Breast epithelium (tissue), 4 donors: ENCODE data around the gene MT1X. TPM values are rescaled to one million over a fixed set of nuclear protein-coding genes. Genes with fewer than 3 reads are reported as not detected.
A peak's percentile ranks its signal among the peaks of the same experiment; 100 is the strongest.

Experiments
- DNase-seq, 2 donors: peaks; one replicate each; pipeline ENCODE4 v3.0.0-alpha.2; 2019; ENCODE audit warnings: low spot score in 2 of 2
- H3K27ac ChIP-seq, 2 donors: fragments of 200-600 bp; sonication (generic) in 1 of 2; one replicate each; pipeline ENCODE4 v1.5.1; 2016 to 2019; ENCODE audit warnings: mild to moderate bottlenecking in 1 of 2
- H3K27me3 ChIP-seq, 2 donors: fragments of 200-600 bp; sonication (generic) in 1 of 2; one replicate each; pipeline versions ENCODE4 v1.5.1 to v1.6.0; 2017 to 2019; ENCODE audit warnings: control low read depth in 1 of 2, mild to moderate bottlenecking in 1 of 2
- H3K36me3 ChIP-seq: fragments of 200-600 bp; one replicate; pipeline ENCODE4 v1.5.1; 2019
- H3K4me1 ChIP-seq, 2 donors: fragments of 200-600 bp; sonication (generic); one replicate each; pipeline ENCODE4 v1.5.1; 2016 to 2019; ENCODE audit warnings: control low read depth in 1 of 2
- H3K4me3 ChIP-seq, 3 donors: fragments of 200-600 bp; sonication (generic); 1 replicate in 2 of 3; 2 replicates in 1 of 3; pipeline ENCODE4 v1.5.1; 2016 to 2019; ENCODE audit warnings: mild to moderate bottlenecking in 3 of 3, moderate library complexity in 2 of 3
- H3K9me3 ChIP-seq, 2 donors: fragments of 200-600 bp; sonication (generic) in 1 of 2; one replicate each; pipeline ENCODE4 v1.5.1; 2016 to 2019; ENCODE audit warnings: control low read depth in 1 of 2
- POLR2A ChIP-seq: fragments of 450-650 bp; IDR thresholded peaks from one replicate; pipeline ENCODE4 v1.6.1; 2016; ENCODE audit warnings: antibody characterized with exemption, mild to moderate bottlenecking, moderate library complexity
- POLR2AphosphoS5 ChIP-seq, 3 donors: sonication (generic); formaldehyde crosslinking; IDR thresholded peaks; one replicate each; pipeline ENCODE4 v1.6.1; 2017; ENCODE audit warnings: antibody characterized with exemption in 3 of 3
- intact Hi-C: fragments of 100-400 bp; cut with DNase I; formaldehyde crosslinking; loops from one replicate; pipeline ENCODE4 v1.15.1; 2023; ENCODE audit warnings: low total_unique reads
- total RNA-seq, 3 donors: library from RNA; depleted of rRNA; stranded (reverse); fragments of >200 nt; gene quantifications; one replicate each; pipeline ENCODE4 v1.1.0, GENCODE V29; 2016
- TF ChIP-seq, protein P1 (sequence below), 3 donors: fragments of 450-650 bp; IDR thresholded peaks; one replicate each; pipeline ENCODE4 v1.5.1; 2016 to 2017; ENCODE audit warnings: antibody characterized with exemption in 3 of 3, mild to moderate bottlenecking in 3 of 3, moderate library complexity in 3 of 3

Gene MT1X
- total RNA-seq, 3 donors from 2014 or later = 2,679 to 5,417 (median 3,885) TPM

DNA sequence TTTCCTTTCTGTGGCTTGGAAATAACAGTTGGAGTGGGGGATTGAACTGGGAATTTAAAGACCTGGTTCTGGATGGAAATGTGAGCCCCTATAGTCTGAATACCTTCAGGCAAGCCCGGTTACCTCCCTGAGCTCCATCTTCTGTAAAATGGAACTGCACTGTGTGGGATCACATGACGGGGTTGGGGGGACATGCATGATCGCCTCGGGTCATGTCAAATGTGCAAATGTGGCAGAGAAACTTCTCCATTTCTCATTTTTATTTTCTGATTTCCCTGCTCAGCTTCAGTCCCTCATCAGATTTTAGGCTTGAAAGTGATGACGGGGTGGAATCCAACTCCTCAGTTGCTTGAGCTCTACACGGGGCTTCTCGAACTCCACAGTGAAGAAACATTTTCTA, 29.1 kb upstream of the MT1X start:
- no peak for DNase-seq
- Histone ChIP-seq H3K4me3 (no peak overlapping the region), H3K27ac (no peak overlapping the region), H3K4me1 (peaks cover 0 to 1% of the 10 kb centered on the region in 2 donors), H3K9me3 (no peaks in the 10 kb centered on the region), H3K36me3 (no peaks in the 10 kb centered on the region), H3K27me3 (no peaks in the 10 kb centered on the region)
- intact Hi-C loops = no loop called here
- TF ChIP-seq, protein P1, sequence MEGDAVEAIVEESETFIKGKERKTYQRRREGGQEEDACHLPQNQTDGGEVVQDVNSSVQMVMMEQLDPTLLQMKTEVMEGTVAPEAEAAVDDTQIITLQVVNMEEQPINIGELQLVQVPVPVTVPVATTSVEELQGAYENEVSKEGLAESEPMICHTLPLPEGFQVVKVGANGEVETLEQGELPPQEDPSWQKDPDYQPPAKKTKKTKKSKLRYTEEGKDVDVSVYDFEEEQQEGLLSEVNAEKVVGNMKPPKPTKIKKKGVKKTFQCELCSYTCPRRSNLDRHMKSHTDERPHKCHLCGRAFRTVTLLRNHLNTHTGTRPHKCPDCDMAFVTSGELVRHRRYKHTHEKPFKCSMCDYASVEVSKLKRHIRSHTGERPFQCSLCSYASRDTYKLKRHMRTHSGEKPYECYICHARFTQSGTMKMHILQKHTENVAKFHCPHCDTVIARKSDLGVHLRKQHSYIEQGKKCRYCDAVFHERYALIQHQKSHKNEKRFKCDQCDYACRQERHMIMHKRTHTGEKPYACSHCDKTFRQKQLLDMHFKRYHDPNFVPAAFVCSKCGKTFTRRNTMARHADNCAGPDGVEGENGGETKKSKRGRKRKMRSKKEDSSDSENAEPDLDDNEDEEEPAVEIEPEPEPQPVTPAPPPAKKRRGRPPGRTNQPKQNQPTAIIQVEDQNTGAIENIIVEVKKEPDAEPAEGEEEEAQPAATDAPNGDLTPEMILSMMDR (IDR thresholded peaks at IDR 0.05) = no peak
- TF ChIP-seq POLR2AphosphoS5 (IDR thresholded peaks at IDR 0.05) (no peak), POLR2A (no peak)

DNA sequence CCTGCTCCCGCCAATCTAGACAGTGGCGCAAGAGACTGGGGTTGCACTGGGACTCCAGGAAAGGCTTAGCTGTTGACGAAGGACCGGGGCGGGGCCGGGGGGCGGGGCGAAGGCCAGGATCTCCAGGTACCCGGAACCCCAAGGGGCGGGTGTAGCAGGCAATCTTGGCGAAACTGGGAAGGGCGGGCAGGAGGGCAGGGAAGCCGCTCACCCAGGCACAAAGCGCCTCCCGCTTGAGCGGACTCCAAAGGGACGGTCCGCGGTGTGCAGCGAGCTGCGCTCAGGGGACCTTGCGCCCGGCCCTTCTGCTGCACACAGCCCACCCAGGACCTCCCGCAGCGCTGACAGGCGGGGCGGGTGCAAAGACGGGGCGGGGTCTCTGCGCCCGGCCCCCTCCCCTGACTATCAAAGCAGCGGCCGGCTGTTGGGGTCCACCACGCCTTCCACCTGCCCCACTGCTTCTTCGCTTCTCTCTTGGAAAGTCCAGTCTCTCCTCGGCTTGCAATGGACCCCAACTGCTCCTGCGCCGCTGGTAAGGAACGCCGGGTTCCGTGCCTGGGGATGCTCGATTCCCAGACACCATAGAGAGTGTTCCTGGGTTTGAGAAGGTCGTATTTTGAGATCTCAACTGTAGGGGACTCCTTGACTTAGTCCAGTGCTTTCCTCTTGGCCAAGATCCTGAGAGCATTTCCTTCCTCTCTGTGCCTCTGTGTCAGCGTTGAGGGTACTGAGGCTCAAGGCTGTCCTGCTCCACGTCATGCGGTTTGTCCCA, 24.5 kb upstream of the MT1X start, which contains the start of gene MT1F:
TSS of gene MT1F (plus strand) at position 405 of the 772 bp plus-strand sequence. CDS start at position 505, 100 bp downstream.
- no peak for TF ChIP-seq POLR2A
- TF ChIP-seq POLR2AphosphoS5 (IDR thresholded peaks at IDR 0.05) = peak in 2 of 3 donors; percentile 10 to 29
- TF ChIP-seq, protein P1 (IDR thresholded peaks at IDR 0.05) = no peak
- peak within 1 kb of the TSS; percentile 43 to 92 (median 77) for H3K4me3 ChIP-seq
- no peaks in the 10 kb centered on the region for H3K36me3 ChIP-seq
- peak; percentile 95 to 96 for DNase-seq
- intact Hi-C loops = no loop called here
- peaks cover 3 to 7% of the 10 kb centered on the region in 2 donors for H3K4me1 ChIP-seq
- peak within 1 kb of the TSS; percentile 80 to 94 for H3K27ac ChIP-seq
- H3K27me3 ChIP-seq = peaks cover 0 to 1% of the 10 kb centered on the region in 2 donors
- no peaks in the 10 kb centered on the region for H3K9me3 ChIP-seq

GRCh38 chr16:56658327-56658875, 23.9 kb upstream of the MT1X start:
- H3K9me3 ChIP-seq = no peaks in the 10 kb centered on the region
- peak overlapping the region; percentile 80 to 94 for H3K27ac ChIP-seq
- peaks cover 3 to 7% of the 10 kb centered on the region in 2 donors for H3K4me1 ChIP-seq
- TF ChIP-seq, protein P1 (IDR thresholded peaks at IDR 0.05) = no peak
- TF ChIP-seq POLR2A (no peak), POLR2AphosphoS5 (IDR thresholded peaks at IDR 0.05) (no peak)
- peaks cover 2 to 5% of the 10 kb centered on the region in 2 donors for H3K27me3 ChIP-seq
- DNase-seq = no peak
- H3K36me3 ChIP-seq = no peaks in the 10 kb centered on the region
- peak overlapping the region; percentile 43 to 92 (median 77) for H3K4me3 ChIP-seq
- intact Hi-C loops = no loop called here

GRCh38 chr16:56662357-56663354, 19.6 kb upstream of the MT1X start:
- H3K4me3 ChIP-seq = peak overlapping the region in 2 of 3 donors; percentile 51 to 66
- peaks cover 2 to 5% of the 10 kb centered on the region in 2 donors for H3K27me3 ChIP-seq
- H3K4me1 ChIP-seq = peaks cover 3 to 7% of the 10 kb centered on the region in 2 donors
- intact Hi-C loops = loop anchor here (10.0 kb wide), 1 partner anchor 1918 kb away; no protein-coding TSS in a partner anchor
- DNase-seq = no peak
- H3K36me3 ChIP-seq = no peaks in the 10 kb centered on the region
- H3K9me3 ChIP-seq = no peaks in the 10 kb centered on the region
- peak overlapping the region; percentile 33 to 55 for H3K27ac ChIP-seq
- no peak for TF ChIP-seq POLR2AphosphoS5 (IDR thresholded peaks at IDR 0.05)
- no peak for TF ChIP-seq POLR2A
- TF ChIP-seq, protein P1 (IDR thresholded peaks at IDR 0.05) = no peak
